Measurements from ENCODE around the gene CA5A. TPM values are rescaled to one million over a fixed set of nuclear protein-coding genes. Genes with fewer than 3 reads are reported as not detected.

Gene CA5A
- total and polyA plus RNA-seq, 2 experiments from 2014 or later = not detected

- no peak for TF ChIP-seq EZH2phosphoT487 (IDR thresholded peaks at IDR 0.05; ENCODE audit: unreplicated experiment)
- TF ChIP-seq, protein P1, sequence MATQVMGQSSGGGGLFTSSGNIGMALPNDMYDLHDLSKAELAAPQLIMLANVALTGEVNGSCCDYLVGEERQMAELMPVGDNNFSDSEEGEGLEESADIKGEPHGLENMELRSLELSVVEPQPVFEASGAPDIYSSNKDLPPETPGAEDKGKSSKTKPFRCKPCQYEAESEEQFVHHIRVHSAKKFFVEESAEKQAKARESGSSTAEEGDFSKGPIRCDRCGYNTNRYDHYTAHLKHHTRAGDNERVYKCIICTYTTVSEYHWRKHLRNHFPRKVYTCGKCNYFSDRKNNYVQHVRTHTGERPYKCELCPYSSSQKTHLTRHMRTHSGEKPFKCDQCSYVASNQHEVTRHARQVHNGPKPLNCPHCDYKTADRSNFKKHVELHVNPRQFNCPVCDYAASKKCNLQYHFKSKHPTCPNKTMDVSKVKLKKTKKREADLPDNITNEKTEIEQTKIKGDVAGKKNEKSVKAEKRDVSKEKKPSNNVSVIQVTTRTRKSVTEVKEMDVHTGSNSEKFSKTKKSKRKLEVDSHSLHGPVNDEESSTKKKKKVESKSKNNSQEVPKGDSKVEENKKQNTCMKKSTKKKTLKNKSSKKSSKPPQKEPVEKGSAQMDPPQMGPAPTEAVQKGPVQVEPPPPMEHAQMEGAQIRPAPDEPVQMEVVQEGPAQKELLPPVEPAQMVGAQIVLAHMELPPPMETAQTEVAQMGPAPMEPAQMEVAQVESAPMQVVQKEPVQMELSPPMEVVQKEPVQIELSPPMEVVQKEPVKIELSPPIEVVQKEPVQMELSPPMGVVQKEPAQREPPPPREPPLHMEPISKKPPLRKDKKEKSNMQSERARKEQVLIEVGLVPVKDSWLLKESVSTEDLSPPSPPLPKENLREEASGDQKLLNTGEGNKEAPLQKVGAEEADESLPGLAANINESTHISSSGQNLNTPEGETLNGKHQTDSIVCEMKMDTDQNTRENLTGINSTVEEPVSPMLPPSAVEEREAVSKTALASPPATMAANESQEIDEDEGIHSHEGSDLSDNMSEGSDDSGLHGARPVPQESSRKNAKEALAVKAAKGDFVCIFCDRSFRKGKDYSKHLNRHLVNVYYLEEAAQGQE (IDR thresholded peaks at IDR 0.05; ENCODE audit: unreplicated experiment) = no peak
- TF ChIP-seq ZNF114 (CRISPR knock-in tag; IDR thresholded peaks at IDR 0.05) = no peak
- no peak for TF ChIP-seq JUNB (IDR thresholded peaks at IDR 0.05; ENCODE audit: unreplicated experiment)
- TF ChIP-seq POLR2AphosphoS5 (IDR thresholded peaks at IDR 0.05; ENCODE audit: low read depth) = no peak
- no peak for TF ChIP-seq CREB1 (CRISPR knock-in tag; IDR thresholded peaks at IDR 0.05; ENCODE audit: low read depth)
Observed at GRCh38 chr16:87966685-87967185, 30.4 kb upstream of the CA5A start (continued).

DNA sequence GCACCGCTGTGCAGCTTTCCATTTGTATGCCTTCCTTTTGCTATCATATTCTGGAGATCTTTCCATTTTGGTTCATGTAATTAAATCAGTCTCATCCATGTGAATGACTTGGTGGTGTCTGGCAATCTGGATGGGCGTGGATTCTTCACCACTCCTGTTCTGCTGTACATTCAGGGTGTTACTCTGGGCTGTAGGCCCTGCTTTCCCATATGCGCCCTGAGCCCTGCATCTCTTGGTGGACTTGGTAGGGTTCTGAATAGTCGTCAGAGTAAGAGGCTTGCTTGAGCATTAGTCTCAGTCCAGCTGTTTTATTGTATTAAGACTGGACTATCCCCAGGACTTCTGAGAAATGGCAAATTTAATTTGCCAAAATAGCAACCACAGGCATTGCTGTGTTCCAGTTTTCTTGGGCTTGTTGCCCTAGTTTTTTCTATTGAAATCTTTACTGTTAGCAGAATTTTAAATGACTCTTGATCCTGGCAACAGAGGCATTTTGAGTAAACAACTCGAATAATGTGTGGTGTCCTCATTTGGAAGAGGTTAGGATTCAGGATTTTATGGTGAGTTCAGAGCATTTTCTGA is 29.8 kb upstream of the CA5A start:
- DNase-seq (ENCODE audit: low spot score) (no peak), ATAC-seq (no peak)
- Histone ChIP-seq H3K36me3 (ENCODE audit: insufficient read depth) (no peaks in the 10 kb centered on the region), H3K4me3 (no peak overlapping the region), H3K4me2 (no peak overlapping the region), H3K79me2 (replicated peaks; ENCODE audit: insufficient read depth) (peaks cover 98% of the 10 kb centered on the region), H2AFZ (no peak overlapping the region), H3F3A (replicated peaks; ENCODE audit: low read depth) (0 out of 2 replicates have a peak, but pooled peaks cover 3% of the 10 kb centered on the region), H3K9me2 (ENCODE audit: insufficient read depth) (no peaks in the 10 kb centered on the region), H3K4me1 (ENCODE audit: insufficient read depth) (peaks cover 7% of the 10 kb centered on the region; the same call in 1 of the 2 replicates), H4K20me1 (replicated peaks; ENCODE audit: insufficient read depth) (peaks cover 11% of the 10 kb centered on the region), H3K27me3 (ENCODE audit: insufficient read depth) (no peaks in the 10 kb centered on the region), H3K27ac (ENCODE audit: low read depth) (0 out of 2 replicates have a peak overlapping the region, but pooled peaks have one; percentile 15)
- Mint-ChIP-seq H3K9me3 (peaks cover 4% of the 10 kb centered on the region; the same call in 2 of the 3 replicates), H3K4me3 (no peak overlapping the region), H3K36me3 (ENCODE audit: low read depth) (peaks cover 15% of the 10 kb centered on the region), H3K27ac (no peak overlapping the region), H3K4me1 (peaks cover 28% of the 10 kb centered on the region; the same call in 2 of the 3 replicates), H3K27me3 (ENCODE audit: insufficient read depth, low read depth, poor library complexity) (peaks cover 5% of the 10 kb centered on the region)
- TF ChIP-seq JUNB (IDR thresholded peaks at IDR 0.05; ENCODE audit: unreplicated experiment) (no peak), ZNF462 (CRISPR knock-in tag; IDR thresholded peaks at IDR 0.05) (no peak), ZNF331 (CRISPR knock-in tag; IDR thresholded peaks at IDR 0.05; ENCODE audit: low read depth) (no peak), NANOG (IDR thresholded peaks at IDR 0.05; ENCODE audit: borderline replicate concordance) (no peak), STAT1 (IDR thresholded peaks at IDR 0.05; ENCODE audit: unreplicated experiment) (no peak), CREB1 (CRISPR knock-in tag; IDR thresholded peaks at IDR 0.05; ENCODE audit: low read depth) (no peak), EZH2phosphoT487 (IDR thresholded peaks at IDR 0.05; ENCODE audit: unreplicated experiment) (no peak), EZH2 (IDR thresholded peaks at IDR 0.05; ENCODE audit: low read depth, unreplicated experiment) (no peak)
- TF ChIP-seq, protein P1 (IDR thresholded peaks at IDR 0.05; ENCODE audit: unreplicated experiment) = no peak

Data from GM23338 (cell line).